ENCODE results near the gene AFG3L2.

DNA sequence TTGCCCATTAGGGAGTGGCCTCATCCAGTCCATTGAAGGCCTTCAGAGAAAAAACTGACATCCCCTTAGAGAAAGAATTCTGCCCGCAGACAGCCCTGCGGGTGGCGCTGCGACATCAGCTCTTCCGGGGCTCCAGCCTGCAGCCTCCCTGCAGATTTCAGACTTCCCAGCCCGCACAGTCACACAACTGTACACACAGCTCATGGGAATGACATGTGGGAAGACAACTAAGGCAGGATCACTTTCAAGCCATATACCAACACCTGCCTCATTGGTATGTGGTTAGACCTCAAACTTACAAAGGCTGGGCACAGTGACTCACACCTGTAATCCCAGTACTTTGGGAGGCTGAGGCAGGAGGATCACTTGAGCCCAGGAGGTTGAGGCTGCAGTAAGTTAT is 93.8 kb downstream of the AFG3L2 start:
- no peak for TF ChIP-seq MAZ (IDR thresholded peaks at IDR 0.05; ENCODE audit: borderline replicate concordance, low read depth, low read length)
- TF ChIP-seq MAZ (CRISPR knock-in tag; IDR thresholded peaks at IDR 0.05; ENCODE audit: low read depth) = no peak
- no peak for TF ChIP-seq ZNF816 (CRISPR knock-in tag; IDR thresholded peaks at IDR 0.05; ENCODE audit: borderline replicate concordance)

All from HepG2 (cell line).